ENCODE measurements around the gene STAB1. TPM values are rescaled to one million over a fixed set of nuclear protein-coding genes. Genes with fewer than 3 reads are reported as not detected.

Gene STAB1
- polyA plus RNA-seq, 2 of the 4 experiments (the other 2 are of a cell fraction) = not detected

GRCh38 chr3:52570076-52570475, 74.9 kb downstream of the STAB1 start:
- WGBS (ENCODE audit: missing lambda C conversion rate) = 98% methylated on average over 4 of the region's 4 CpGs
- H3K4me2 ChIP-seq = no peak overlapping the region
- ATAC-seq (no peak), FAIRE-seq (no peak), DNase-seq (ENCODE audit: low read depth in 1 of 2, low spot score in 1 of 2) (no peak)
- CTCF ChIA-PET = no interaction called here
- no peaks in the 10 kb centered on the region for H3K4me1 ChIP-seq
- no peaks in the 10 kb centered on the region for H3K9me3 ChIP-seq
- TF ChIP-seq CEBPB (IDR thresholded peaks at IDR 0.05) (no peak), MAFK (IDR thresholded peaks at IDR 0.05; ENCODE audit: partially characterized antibody) (no peak), FOSB (CRISPR knock-in tag; IDR thresholded peaks at IDR 0.05) (no peak), REST (IDR thresholded peaks at IDR 0.05) (no peak), CHD2 (IDR thresholded peaks at IDR 0.05; ENCODE audit: low read length, partially characterized antibody) (no peak), CBX8 (IDR thresholded peaks at IDR 0.05) (no peak), RARB (CRISPR knock-in tag; IDR thresholded peaks at IDR 0.05) (no peak), NR3C1 (IDR thresholded peaks at IDR 0.05) (no peak), FOSL2 (IDR thresholded peaks at IDR 0.05) (no peak), FOSL2 (CRISPR knock-in tag; IDR thresholded peaks at IDR 0.05) (no peak), SMC3 (IDR thresholded peaks at IDR 0.05) (no peak), RFX5 (IDR thresholded peaks at IDR 0.05) (no peak), NPAS2 (CRISPR knock-in tag; IDR thresholded peaks at IDR 0.05; ENCODE audit: borderline replicate concordance) (no peak), KDM5A (IDR thresholded peaks at IDR 0.05) (no peak), SREBF2 (IDR thresholded peaks at IDR 0.05) (no peak)
- TF ChIP-seq, protein P1, sequence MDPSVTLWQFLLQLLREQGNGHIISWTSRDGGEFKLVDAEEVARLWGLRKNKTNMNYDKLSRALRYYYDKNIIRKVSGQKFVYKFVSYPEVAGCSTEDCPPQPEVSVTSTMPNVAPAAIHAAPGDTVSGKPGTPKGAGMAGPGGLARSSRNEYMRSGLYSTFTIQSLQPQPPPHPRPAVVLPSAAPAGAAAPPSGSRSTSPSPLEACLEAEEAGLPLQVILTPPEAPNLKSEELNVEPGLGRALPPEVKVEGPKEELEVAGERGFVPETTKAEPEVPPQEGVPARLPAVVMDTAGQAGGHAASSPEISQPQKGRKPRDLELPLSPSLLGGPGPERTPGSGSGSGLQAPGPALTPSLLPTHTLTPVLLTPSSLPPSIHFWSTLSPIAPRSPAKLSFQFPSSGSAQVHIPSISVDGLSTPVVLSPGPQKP (IDR thresholded peaks at IDR 0.05; ENCODE audit: low read depth, low read length) = no peak
- POLR2A ChIA-PET = no interaction called here
- no peak overlapping the region for H3K4me3 ChIP-seq
- no peak overlapping the region for H3K27ac ChIP-seq

- WGBS (ENCODE audit: missing lambda C conversion rate) = 75% methylated on average over 6 of the region's 6 CpGs
Measured at GRCh38 chr3:52572221-52572620, 77.1 kb downstream of the STAB1 start.

More at GRCh38 chr3:52572221-52572620, 77.1 kb downstream of the STAB1 start:
- CTCF ChIA-PET = interaction anchor here (0.6 kb wide), 1 partner anchor 54 kb away, joined by 4 read pairs; no protein-coding TSS in a partner anchor
- Histone ChIP-seq H3K4me2 (no peak overlapping the region), H3K27ac (no peak overlapping the region), H3K4me3 (no peak overlapping the region), H3K9me3 (no peaks in the 10 kb centered on the region), H3K4me1 (no peaks in the 10 kb centered on the region)
- FAIRE-seq (no peak), ATAC-seq (no peak), DNase-seq (ENCODE audit: low read depth in 1 of 2, low spot score in 1 of 2) (no peak)
- TF ChIP-seq MAZ (IDR thresholded peaks at IDR 0.05; ENCODE audit: borderline replicate concordance, low read depth, low read length) (no peak), FOSB (CRISPR knock-in tag; IDR thresholded peaks at IDR 0.05) (no peak), MAX (IDR thresholded peaks at IDR 0.05) (no peak), CBX2 (IDR thresholded peaks at IDR 0.05; ENCODE audit: borderline replicate concordance, low read depth) (no peak), GATA3 (IDR thresholded peaks at IDR 0.05; ENCODE audit: borderline replicate concordance) (no peak), PHF8 (IDR thresholded peaks at IDR 0.05; ENCODE audit: borderline replicate concordance, low read depth) (no peak), RCOR1 (IDR thresholded peaks at IDR 0.05; ENCODE audit: low read depth, low read length) (no peak), CEBPB (IDR thresholded peaks at IDR 0.05) (no peak), ZFP36 (IDR thresholded peaks at IDR 0.05; ENCODE audit: borderline replicate concordance, partially characterized antibody) (no peak), TP53 (CRISPR knock-in tag; IDR thresholded peaks at IDR 0.05) (no peak), EP300 (IDR thresholded peaks at IDR 0.05) (no peak), HMGXB4 (CRISPR knock-in tag; IDR thresholded peaks at IDR 0.05; ENCODE audit: borderline replicate concordance) (no peak)
- TF ChIP-seq, protein P2, sequence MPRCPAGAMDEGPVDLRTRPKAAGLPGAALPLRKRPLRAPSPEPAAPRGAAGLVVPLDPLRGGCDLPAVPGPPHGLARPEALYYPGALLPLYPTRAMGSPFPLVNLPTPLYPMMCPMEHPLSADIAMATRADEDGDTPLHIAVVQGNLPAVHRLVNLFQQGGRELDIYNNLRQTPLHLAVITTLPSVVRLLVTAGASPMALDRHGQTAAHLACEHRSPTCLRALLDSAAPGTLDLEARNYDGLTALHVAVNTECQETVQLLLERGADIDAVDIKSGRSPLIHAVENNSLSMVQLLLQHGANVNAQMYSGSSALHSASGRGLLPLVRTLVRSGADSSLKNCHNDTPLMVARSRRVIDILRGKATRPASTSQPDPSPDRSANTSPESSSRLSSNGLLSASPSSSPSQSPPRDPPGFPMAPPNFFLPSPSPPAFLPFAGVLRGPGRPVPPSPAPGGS (IDR thresholded peaks at IDR 0.05) = no peak
- TF ChIP-seq, protein P1 (IDR thresholded peaks at IDR 0.05; ENCODE audit: low read depth, low read length) = no peak
- POLR2A ChIA-PET = no interaction called here
